ENCODE data around the gene BPGM. TPM values are rescaled to one million over a fixed set of nuclear protein-coding genes. Genes with fewer than 3 reads are reported as not detected.

The BPGM gene
- total RNA-seq, 1 experiment from 2014 or later = 14.0 TPM

DNA sequence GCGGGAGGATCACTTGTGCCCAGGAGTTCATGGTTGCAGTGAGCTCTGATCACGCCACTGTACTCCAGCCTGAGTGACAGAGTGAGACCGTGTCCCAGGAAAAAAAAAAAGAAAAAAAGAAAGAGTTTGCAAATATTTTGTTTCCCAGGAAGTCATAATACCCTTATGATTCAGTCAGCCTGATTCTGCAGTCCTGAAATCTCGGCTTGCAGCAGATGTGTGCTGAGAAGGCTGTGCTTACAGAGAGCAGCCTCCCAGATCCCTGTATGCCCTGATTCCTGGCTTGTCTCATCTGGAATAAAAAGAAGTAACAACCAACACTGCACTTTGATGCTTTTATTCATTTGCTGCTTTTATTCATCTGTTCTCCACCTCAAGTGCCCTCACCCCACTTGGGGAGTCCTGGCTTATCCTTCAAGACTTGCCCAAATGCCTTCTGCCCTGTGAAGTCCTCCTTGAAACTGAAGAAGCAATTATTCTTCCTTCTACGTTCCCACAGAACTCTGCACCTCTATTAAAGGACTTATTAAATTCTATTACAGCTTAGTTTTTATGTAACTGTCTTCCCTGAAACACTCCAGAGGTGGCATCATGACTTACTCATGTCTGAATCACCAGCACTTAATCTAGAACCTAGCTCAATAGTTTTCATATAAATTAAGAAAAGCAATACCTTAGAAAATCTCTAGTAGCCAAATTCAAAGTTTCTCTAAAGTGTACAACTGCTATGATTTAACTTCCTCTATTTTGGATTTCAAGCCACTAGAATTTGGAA lies 27.7 kb upstream of the BPGM start:
- TF ChIP-seq CTCF (conservative IDR thresholded peaks at IDR 0.05; ENCODE audit: low read depth, low read length) = no peak
- no peak for TF ChIP-seq EZH2 (IDR thresholded peaks at IDR 0.05; ENCODE audit: borderline replicate concordance, low read depth, low read length, poor library complexity, severe bottlenecking)
- no peaks in the 10 kb centered on the region for H3K9me3 ChIP-seq (ENCODE audit: low read depth, low read length, poor library complexity, severe bottlenecking)
- POLR2A ChIA-PET (ENCODE audit: low non-redundant PET) = no interaction called here
- no peak overlapping the region for H3K27ac ChIP-seq (ENCODE audit: low read depth, low read length, poor library complexity, severe bottlenecking)
- H3K4me3 ChIP-seq (ENCODE audit: low read depth, low read length, poor library complexity, severe bottlenecking) = no peak overlapping the region
- H3K4me1 ChIP-seq (ENCODE audit: insufficient read depth, low read length, poor library complexity, severe bottlenecking) = no peaks in the 10 kb centered on the region
- peaks cover 78% of the 10 kb centered on the region for H3K27me3 ChIP-seq (replicated peaks; ENCODE audit: insufficient read depth, low read depth, low read length, poor library complexity)
- H3K36me3 ChIP-seq (ENCODE audit: insufficient read depth, low read length, poor library complexity, severe bottlenecking) = no peaks in the 10 kb centered on the region
- CTCF ChIA-PET = no interaction called here
- no TSS peak for BruUV-seq (replicated peaks)
- intact Hi-C loops (cut with micrococcal nuclease; ENCODE audit: unreplicated experiment) = no loop called here
- DNase-seq (ENCODE audit: low spot score) = no peak

DNA sequence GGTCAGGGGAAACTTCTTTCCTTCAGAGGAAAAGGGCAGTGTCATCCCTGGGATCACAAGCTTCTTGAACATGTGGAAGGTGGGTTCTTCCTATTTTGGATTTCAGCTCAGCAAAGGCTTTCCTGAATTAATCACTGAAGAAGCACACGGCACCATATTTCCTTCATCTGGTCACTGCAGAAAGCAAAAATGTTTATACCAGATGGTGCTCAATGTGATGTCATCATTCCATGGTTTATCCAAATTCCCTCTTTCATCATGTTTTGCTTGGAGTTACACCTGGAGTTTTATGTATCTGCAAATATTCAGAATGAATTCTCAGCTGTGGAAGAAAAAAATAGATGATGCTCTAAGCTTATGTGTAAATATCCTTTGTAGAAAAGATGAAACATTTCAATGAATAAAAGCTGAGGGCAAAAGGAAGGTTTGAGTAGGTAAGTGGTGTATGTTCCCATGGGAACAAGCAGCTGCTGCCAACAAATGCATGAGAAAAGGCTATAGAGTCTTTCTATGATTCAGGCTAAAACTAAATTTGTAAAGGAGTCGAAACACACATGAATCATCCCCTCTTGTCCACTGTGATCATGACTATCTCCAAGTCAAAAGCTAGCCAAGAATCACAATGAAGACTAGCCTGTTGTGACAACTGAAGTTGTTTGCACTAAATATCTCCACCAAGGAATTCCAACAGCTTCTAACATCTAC lies 26.9 kb upstream of the BPGM start:
- ChIA-PET POLR2A (ENCODE audit: low non-redundant PET) (no interaction called here), CTCF (no interaction called here)
- intact Hi-C loops (cut with micrococcal nuclease; ENCODE audit: unreplicated experiment) = no loop called here
- Histone ChIP-seq H3K4me1 (ENCODE audit: insufficient read depth, low read length, poor library complexity, severe bottlenecking) (no peaks in the 10 kb centered on the region), H3K36me3 (ENCODE audit: insufficient read depth, low read length, poor library complexity, severe bottlenecking) (no peaks in the 10 kb centered on the region), H3K27me3 (replicated peaks; ENCODE audit: insufficient read depth, low read depth, low read length, poor library complexity) (peaks cover 87% of the 10 kb centered on the region), H3K27ac (ENCODE audit: low read depth, low read length, poor library complexity, severe bottlenecking) (no peak overlapping the region), H3K4me3 (ENCODE audit: low read depth, low read length, poor library complexity, severe bottlenecking) (no peak overlapping the region), H3K9me3 (ENCODE audit: low read depth, low read length, poor library complexity, severe bottlenecking) (no peaks in the 10 kb centered on the region)
- no peak for TF ChIP-seq CTCF (conservative IDR thresholded peaks at IDR 0.05; ENCODE audit: low read depth, low read length)
- BruUV-seq (replicated peaks) = no TSS peak
- no peak for DNase-seq (ENCODE audit: low spot score)

- TF ChIP-seq CTCF (conservative IDR thresholded peaks at IDR 0.05; ENCODE audit: low read depth, low read length) = no peak
- TF ChIP-seq EZH2 (IDR thresholded peaks at IDR 0.05; ENCODE audit: borderline replicate concordance, low read depth, low read length, poor library complexity, severe bottlenecking) = no peak
- Histone ChIP-seq H3K9me3 (ENCODE audit: low read depth, low read length, poor library complexity, severe bottlenecking) (no peaks in the 10 kb centered on the region), H3K4me1 (ENCODE audit: insufficient read depth, low read length, poor library complexity, severe bottlenecking) (no peaks in the 10 kb centered on the region), H3K27me3 (replicated peaks; ENCODE audit: insufficient read depth, low read depth, low read length, poor library complexity) (peaks cover 98% of the 10 kb centered on the region), H3K4me3 (ENCODE audit: low read depth, low read length, poor library complexity, severe bottlenecking) (no peak overlapping the region), H3K36me3 (ENCODE audit: insufficient read depth, low read length, poor library complexity, severe bottlenecking) (no peaks in the 10 kb centered on the region), H3K27ac (ENCODE audit: low read depth, low read length, poor library complexity, severe bottlenecking) (no peak overlapping the region)
- intact Hi-C loops (cut with micrococcal nuclease; ENCODE audit: unreplicated experiment) = no loop called here
- DNase-seq (ENCODE audit: low spot score) = no peak
- BruUV-seq (replicated peaks) = no TSS peak
- ChIA-PET CTCF (no interaction called here), POLR2A (ENCODE audit: low non-redundant PET) (interaction anchor here (0.6 kb wide), 1 partner anchor 910 kb away, joined by 17 read pairs; no protein-coding TSS in a partner anchor)
Measured at GRCh38 chr7:134622303-134622995, 24.2 kb upstream of the BPGM start.
